DND-41 (cell line): ENCODE data around the gene NAA10.

Experiments used
- EZH2 ChIP-seq: IDR thresholded peaks from 3 replicates; pipeline ENCODE4 v1.6.1; 2012; ENCODE audit warnings: borderline replicate concordance, low read depth, mild to moderate bottlenecking, moderate library complexity, low read length, inconsistent platforms; ENCODE audit not compliant: severe bottlenecking
- TF ChIP-seq, protein P1 (sequence below): IDR thresholded peaks from 2 replicates; pipeline ENCODE4 v1.5.1; 2012; ENCODE audit warnings: borderline replicate concordance, low read length, moderate library complexity, mild to moderate bottlenecking; ENCODE audit not compliant: poor library complexity, severe bottlenecking; ENCODE audit errors: extremely low read depth

DNA sequence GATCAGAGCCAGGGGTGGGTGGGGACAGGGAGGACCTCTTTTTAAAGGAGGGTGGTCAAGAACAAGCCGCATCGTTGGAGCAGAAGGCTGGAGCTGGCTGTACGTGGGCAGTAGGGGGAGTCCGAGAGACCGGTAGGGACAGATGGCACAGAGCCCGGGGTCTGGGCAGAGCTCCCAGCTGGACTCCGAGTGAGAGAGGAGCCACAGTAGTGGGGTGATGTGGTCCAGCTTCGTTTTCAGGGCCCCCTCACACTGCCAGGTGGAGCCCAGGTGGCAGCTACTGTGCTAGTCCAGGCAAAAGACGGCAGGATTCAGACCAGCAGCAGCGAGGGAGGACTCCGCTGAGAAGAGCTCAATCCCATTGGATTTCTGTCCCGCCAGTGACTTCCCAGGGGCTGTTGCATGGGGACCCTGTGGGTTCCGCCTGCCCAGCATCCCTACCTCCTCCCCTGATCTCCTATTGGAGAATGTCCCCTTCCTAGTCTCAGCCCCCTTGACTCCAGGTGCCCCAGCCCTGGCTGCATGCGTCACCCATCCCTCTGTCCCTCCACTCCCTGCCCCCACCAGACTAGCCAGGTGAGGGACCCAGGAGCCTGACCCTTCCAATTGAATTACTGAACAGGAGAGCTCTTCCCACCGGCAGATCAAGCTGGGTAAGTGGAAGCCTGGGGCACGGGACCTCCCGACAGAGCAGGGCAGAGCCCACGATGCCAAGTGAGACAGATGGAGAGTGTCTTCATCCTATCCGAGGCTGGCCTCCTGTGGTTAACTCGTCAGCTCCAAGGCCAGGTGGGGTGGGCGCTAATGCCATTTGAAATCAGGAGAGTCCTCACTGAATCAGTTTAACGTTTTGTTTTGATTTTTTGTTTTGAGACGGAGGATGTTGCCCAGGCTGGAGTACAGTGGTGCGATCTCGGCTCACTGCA lies 11.6 kb downstream of the NAA10 start:
- TF ChIP-seq, protein P1, sequence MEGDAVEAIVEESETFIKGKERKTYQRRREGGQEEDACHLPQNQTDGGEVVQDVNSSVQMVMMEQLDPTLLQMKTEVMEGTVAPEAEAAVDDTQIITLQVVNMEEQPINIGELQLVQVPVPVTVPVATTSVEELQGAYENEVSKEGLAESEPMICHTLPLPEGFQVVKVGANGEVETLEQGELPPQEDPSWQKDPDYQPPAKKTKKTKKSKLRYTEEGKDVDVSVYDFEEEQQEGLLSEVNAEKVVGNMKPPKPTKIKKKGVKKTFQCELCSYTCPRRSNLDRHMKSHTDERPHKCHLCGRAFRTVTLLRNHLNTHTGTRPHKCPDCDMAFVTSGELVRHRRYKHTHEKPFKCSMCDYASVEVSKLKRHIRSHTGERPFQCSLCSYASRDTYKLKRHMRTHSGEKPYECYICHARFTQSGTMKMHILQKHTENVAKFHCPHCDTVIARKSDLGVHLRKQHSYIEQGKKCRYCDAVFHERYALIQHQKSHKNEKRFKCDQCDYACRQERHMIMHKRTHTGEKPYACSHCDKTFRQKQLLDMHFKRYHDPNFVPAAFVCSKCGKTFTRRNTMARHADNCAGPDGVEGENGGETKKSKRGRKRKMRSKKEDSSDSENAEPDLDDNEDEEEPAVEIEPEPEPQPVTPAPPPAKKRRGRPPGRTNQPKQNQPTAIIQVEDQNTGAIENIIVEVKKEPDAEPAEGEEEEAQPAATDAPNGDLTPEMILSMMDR: no peak
- TF ChIP-seq EZH2: no peak
